ENCODE results near the gene CSAG1.
"Not testable (repeated sequence)": the region's sequence is repeated elsewhere in the genome, so short reads cannot be mapped to it uniquely, and the experiment has no call there.

The CSAG1 gene, protein sequence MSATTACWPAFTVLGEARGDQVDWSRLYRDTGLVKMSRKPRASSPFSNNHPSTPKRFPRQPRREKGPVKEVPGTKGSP

GRCh38 chrX:152733261-152733975 lies at the start of gene CSAG1, which contains the start of gene MAGEA12:
TSS of gene CSAG1 (minus strand) at chrX:152733721. CDS start at chrX:152732460, 1,261 bp downstream.
TSS of gene MAGEA12 (plus strand) at chrX:152733757. CDS start at chrX:152736162, 2,405 bp downstream.
- no peaks in the 10 kb centered on the region for H3K4me1 ChIP-seq (ENCODE audit: control insufficient read depth, insufficient read depth, low read length)
- no peaks in the 10 kb centered on the region for H3K27me3 ChIP-seq (ENCODE audit: control insufficient read depth, insufficient read depth, low read length)
- no peak within 1 kb of the TSS for H3K9ac ChIP-seq (ENCODE audit: low read length)
- H3K36me3 ChIP-seq (ENCODE audit: control insufficient read depth, insufficient read depth, low read length): no peaks in the 10 kb centered on the region
- no peak within 1 kb of the TSS for H3K27ac ChIP-seq (ENCODE audit: low read depth, low read length)
- no peak within 1 kb of the TSS for H3K4me3 ChIP-seq (ENCODE audit: low read length)

GRCh38 chrX:152769549-152770289 lies 36.2 kb upstream of the CSAG1 start, which contains the start of gene MAGEA6:
TSS of gene MAGEA6 (minus strand) at chrX:152769689. CDS start at chrX:152767650, 2,039 bp downstream.
- not testable (repeated sequence) for H3K9ac ChIP-seq (ENCODE audit: low read length); H3K4me1 ChIP-seq (ENCODE audit: control insufficient read depth, insufficient read depth, low read length); H3K27me3 ChIP-seq (ENCODE audit: control insufficient read depth, insufficient read depth, low read length); H3K27ac ChIP-seq (ENCODE audit: low read depth, low read length); H3K36me3 ChIP-seq (ENCODE audit: control insufficient read depth, insufficient read depth, low read length); H3K4me3 ChIP-seq (ENCODE audit: low read length)

GRCh38 chrX:152766562-152766961 lies 33.0 kb upstream of the CSAG1 start:
- not testable (repeated sequence) for H3K36me3 ChIP-seq (ENCODE audit: control insufficient read depth, insufficient read depth, low read length); H3K27me3 ChIP-seq (ENCODE audit: control insufficient read depth, insufficient read depth, low read length); H3K4me3 ChIP-seq (ENCODE audit: low read length); H3K27ac ChIP-seq (ENCODE audit: low read depth, low read length); H3K9ac ChIP-seq (ENCODE audit: low read length); H3K4me1 ChIP-seq (ENCODE audit: control insufficient read depth, insufficient read depth, low read length)

GRCh38 chrX:152761582-152761981 lies 28.1 kb upstream of the CSAG1 start:
- not testable (repeated sequence) for H3K9ac ChIP-seq (ENCODE audit: low read length); H3K4me3 ChIP-seq (ENCODE audit: low read length)

GRCh38 chrX:152759544-152759943 lies 26.0 kb upstream of the CSAG1 start:
- not testable (repeated sequence) for H3K27ac ChIP-seq (ENCODE audit: low read depth, low read length); H3K4me3 ChIP-seq (ENCODE audit: low read length); H3K36me3 ChIP-seq (ENCODE audit: control insufficient read depth, insufficient read depth, low read length); H3K27me3 ChIP-seq (ENCODE audit: control insufficient read depth, insufficient read depth, low read length); H3K4me1 ChIP-seq (ENCODE audit: control insufficient read depth, insufficient read depth, low read length); H3K9ac ChIP-seq (ENCODE audit: low read length)

More at GRCh38 chrX:152761582-152761981, 28.1 kb upstream of the CSAG1 start:
- H3K27ac ChIP-seq (ENCODE audit: low read depth, low read length); H3K27me3 ChIP-seq (ENCODE audit: control insufficient read depth, insufficient read depth, low read length); H3K4me1 ChIP-seq (ENCODE audit: control insufficient read depth, insufficient read depth, low read length); H3K36me3 ChIP-seq (ENCODE audit: control insufficient read depth, insufficient read depth, low read length): not testable (repeated sequence)

GRCh38 chrX:152758918-152759317 lies 25.4 kb upstream of the CSAG1 start, which contains the start of gene CSAG3:
TSS of gene CSAG3 (plus strand) at chrX:152759218.
- H3K27me3 ChIP-seq (ENCODE audit: control insufficient read depth, insufficient read depth, low read length); H3K36me3 ChIP-seq (ENCODE audit: control insufficient read depth, insufficient read depth, low read length); H3K4me1 ChIP-seq (ENCODE audit: control insufficient read depth, insufficient read depth, low read length); H3K4me3 ChIP-seq (ENCODE audit: low read length); H3K9ac ChIP-seq (ENCODE audit: low read length); H3K27ac ChIP-seq (ENCODE audit: low read depth, low read length): not testable (repeated sequence)

DNA sequence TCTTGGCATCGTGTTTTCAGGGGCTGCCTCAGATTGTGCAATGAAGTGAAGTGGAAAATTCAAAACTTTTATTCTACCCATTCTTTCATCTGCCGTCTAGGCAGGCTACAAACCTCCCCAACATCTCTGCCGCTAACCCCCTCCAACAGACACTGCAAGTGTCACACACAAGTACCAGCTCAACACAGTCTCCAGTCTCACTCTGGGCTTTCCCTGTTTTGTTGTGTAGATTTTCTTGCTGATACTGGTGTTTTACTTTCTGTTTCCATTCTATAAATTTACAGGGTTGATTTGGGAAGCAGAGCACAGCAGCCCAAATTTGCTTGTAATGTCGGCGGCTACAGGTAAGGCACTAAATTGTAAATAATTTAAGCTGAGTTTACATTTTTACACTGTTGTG lies 21.4 kb upstream of the CSAG1 start:
- not testable (repeated sequence) for H3K9ac ChIP-seq (ENCODE audit: low read length); H3K27ac ChIP-seq (ENCODE audit: low read depth, low read length); H3K36me3 ChIP-seq (ENCODE audit: control insufficient read depth, insufficient read depth, low read length); H3K27me3 ChIP-seq (ENCODE audit: control insufficient read depth, insufficient read depth, low read length); H3K4me1 ChIP-seq (ENCODE audit: control insufficient read depth, insufficient read depth, low read length); H3K4me3 ChIP-seq (ENCODE audit: low read length)

GRCh38 chrX:152753686-152754650 lies 20.4 kb upstream of the CSAG1 start, which contains the start of gene MAGEA2:
TSS of gene MAGEA2 (minus strand) at chrX:152753842. CDS start at chrX:152751363, 2,479 bp downstream.
- not testable (repeated sequence) for H3K4me3 ChIP-seq (ENCODE audit: low read length); H3K27ac ChIP-seq (ENCODE audit: low read depth, low read length); H3K27me3 ChIP-seq (ENCODE audit: control insufficient read depth, insufficient read depth, low read length); H3K4me1 ChIP-seq (ENCODE audit: control insufficient read depth, insufficient read depth, low read length); H3K36me3 ChIP-seq (ENCODE audit: control insufficient read depth, insufficient read depth, low read length); H3K9ac ChIP-seq (ENCODE audit: low read length)

- no peak overlapping the region for H3K4me3 ChIP-seq (ENCODE audit: low read length)
- no peaks in the 10 kb centered on the region for H3K36me3 ChIP-seq (ENCODE audit: control insufficient read depth, insufficient read depth, low read length)
- H3K27ac ChIP-seq (ENCODE audit: low read depth, low read length): no peak overlapping the region
- no peaks in the 10 kb centered on the region for H3K27me3 ChIP-seq (ENCODE audit: control insufficient read depth, insufficient read depth, low read length)
- H3K9ac ChIP-seq (ENCODE audit: low read length): no peak overlapping the region
- H3K4me1 ChIP-seq (ENCODE audit: control insufficient read depth, insufficient read depth, low read length): no peaks in the 10 kb centered on the region
These were observed 5.0 kb upstream of the CSAG1 start for GRCh38 chrX:152738560-152738959.

DNA sequence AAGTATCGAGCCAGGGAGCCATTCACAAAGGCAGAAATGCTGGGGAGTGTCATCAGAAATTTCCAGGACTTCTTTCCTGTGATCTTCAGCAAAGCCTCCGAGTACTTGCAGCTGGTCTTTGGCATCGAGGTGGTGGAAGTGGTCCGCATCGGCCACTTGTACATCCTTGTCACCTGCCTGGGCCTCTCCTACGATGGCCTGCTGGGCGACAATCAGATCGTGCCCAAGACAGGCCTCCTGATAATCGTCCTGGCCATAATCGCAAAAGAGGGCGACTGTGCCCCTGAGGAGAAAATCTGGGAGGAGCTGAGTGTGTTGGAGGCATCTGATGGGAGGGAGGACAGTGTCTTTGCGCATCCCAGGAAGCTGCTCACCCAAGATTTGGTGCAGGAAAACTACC lies 3.0 kb upstream of the CSAG1 start:
- H3K4me1 ChIP-seq (ENCODE audit: control insufficient read depth, insufficient read depth, low read length); H3K9ac ChIP-seq (ENCODE audit: low read length); H3K4me3 ChIP-seq (ENCODE audit: low read length); H3K27ac ChIP-seq (ENCODE audit: low read depth, low read length); H3K36me3 ChIP-seq (ENCODE audit: control insufficient read depth, insufficient read depth, low read length); H3K27me3 ChIP-seq (ENCODE audit: control insufficient read depth, insufficient read depth, low read length): not testable (repeated sequence)

DNA sequence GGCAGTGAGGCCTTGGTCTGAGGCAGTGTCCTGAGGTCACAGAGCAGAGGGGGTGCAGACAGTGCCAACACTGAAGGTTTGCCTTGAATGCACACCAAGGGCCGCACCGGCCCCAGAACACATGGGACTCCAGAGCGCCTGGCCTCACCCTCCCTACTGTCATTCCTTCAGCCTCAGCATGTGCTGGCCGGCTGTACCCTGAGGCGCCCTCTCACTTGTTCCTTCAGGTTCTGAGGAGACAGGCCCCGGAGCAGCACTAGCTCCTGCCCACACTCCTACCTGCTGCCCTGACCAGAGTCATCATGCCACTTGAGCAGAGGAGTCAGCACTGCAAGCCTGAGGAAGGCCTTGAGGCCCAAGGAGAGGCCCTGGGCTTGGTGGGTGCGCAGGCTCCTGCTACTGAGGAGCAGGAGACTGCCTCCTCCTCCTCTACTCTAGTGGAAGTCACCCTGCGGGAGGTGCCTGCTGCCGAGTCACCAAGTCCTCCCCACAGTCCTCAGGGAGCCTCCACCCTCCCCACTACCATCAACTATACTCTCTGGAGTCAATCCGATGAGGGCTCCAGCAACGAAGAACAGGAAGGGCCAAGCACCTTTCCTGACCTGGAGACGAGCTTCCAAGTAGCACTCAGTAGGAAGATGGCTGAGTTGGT lies 2.5 kb upstream of the CSAG1 start:
- H3K4me3 ChIP-seq (ENCODE audit: low read length): no peak overlapping the region
- no peak overlapping the region for H3K27ac ChIP-seq (ENCODE audit: low read depth, low read length)
- no peak overlapping the region for H3K9ac ChIP-seq (ENCODE audit: low read length)

More for the DNA sequence above, 2.5 kb upstream of the CSAG1 start:
- H3K27me3 ChIP-seq (ENCODE audit: control insufficient read depth, insufficient read depth, low read length): no peaks in the 10 kb centered on the region
- no peaks in the 10 kb centered on the region for H3K4me1 ChIP-seq (ENCODE audit: control insufficient read depth, insufficient read depth, low read length)
- no peaks in the 10 kb centered on the region for H3K36me3 ChIP-seq (ENCODE audit: control insufficient read depth, insufficient read depth, low read length)

Data from rectal smooth muscle tissue (tissue), 1 donor.